Stimulated activated CD8-positive, alpha-beta memory T cell treated with anti-CD3 and anti-CD28 coated beads, Interleukin-15, amount 100 ng/mL, for 48 hours (primary cell): ENCODE data around the gene SLC25A47.

Source experiments
- DNase-seq, 2 donors: peaks; one replicate each; pipeline ENCODE4 v3.0.0-alpha.2; 2020; ENCODE audit warnings: low read depth in 2 of 2

The SLC25A47 gene

DNA sequence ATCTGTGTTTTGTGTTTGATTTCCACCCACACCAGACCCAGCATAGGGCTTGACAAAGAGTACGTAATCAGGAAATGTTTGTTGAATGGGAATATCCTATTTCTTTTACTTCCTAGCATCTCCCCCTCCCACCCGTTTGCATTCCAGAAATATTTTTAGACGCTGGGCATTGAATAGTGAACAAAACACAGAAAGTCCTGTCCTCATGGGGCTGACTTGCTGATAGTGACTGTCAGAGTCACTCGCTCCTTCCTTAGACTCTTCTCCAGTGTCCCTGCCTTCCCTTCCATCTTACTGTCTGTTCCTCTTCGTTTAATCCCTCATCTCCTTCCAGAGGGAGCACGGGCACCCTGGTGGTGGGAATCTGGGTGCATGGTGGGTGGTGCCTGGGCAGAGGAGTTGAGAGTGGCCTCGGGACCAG, 53.6 kb downstream of the SLC25A47 start:
- no peak for DNase-seq
